ENCODE results near the gene STC2. TPM values are rescaled to one million over a fixed set of nuclear protein-coding genes. Genes with fewer than 3 reads are reported as not detected.

Gene STC2
- total and polyA plus RNA-seq, 10 of the 15 experiments (the other 5 are each of a cell fraction or from before 2014, with no cell fraction given): 0.05 to 4.8 (median 2.0) TPM

- BruUV-seq (replicated peaks): no TSS peak
- ChIA-PET SMC1A (ENCODE audit: uncharacterized antibody, unreplicated experiment) (interaction anchor here (1.5 kb wide), 1 partner anchor 305 kb away, joined by 3 read pairs; no protein-coding TSS in a partner anchor), RAD21 (ENCODE audit: unreplicated experiment) (no interaction called here), POLR2A (no interaction called here), CTCF (no interaction called here)
- 82% methylated on average over 10 of the region's 10 CpGs for WGBS (ENCODE audit: insufficient coverage, insufficient replicate concordance, low lambda C conversion rate, missing lambda C conversion rate)
- H3K27me3 ChIP-seq (replicated peaks in 1 of 2; ENCODE audit: control insufficient read depth in 2 of 2, insufficient read depth in 2 of 2, low read length in 1 of 2): peaks cover 0 to 2% of the 10 kb centered on the region in 2 experiments; a peak in 1 of 4 replicates
- H3K36me3 ChIP-seq (ENCODE audit: control insufficient read depth in 2 of 2, insufficient read depth in 2 of 2, low read length in 1 of 2): no peaks in the 10 kb centered on the region
- H3K9ac ChIP-seq (ENCODE audit: control insufficient read depth, insufficient read depth, low read length): no peak overlapping the region
- peaks cover 10% of the 10 kb centered on the region; the same call in 1 of the 2 replicates for H3K4me1 ChIP-seq (ENCODE audit: control insufficient read depth, insufficient read depth, low read length)
- no peak for ATAC-seq
- no peak for FAIRE-seq
- H3K79me2 ChIP-seq (ENCODE audit: control insufficient read depth, insufficient read depth, low read length): no peaks in the 10 kb centered on the region
- no peak overlapping the region for H2AFZ ChIP-seq (ENCODE audit: control insufficient read depth, low read depth, low read length)
- in situ Hi-C loops (cut with MboI): no loop called here
- no peaks in the 10 kb centered on the region; the same call in 2 of the 3 replicates for H3K9me3 ChIP-seq (replicated peaks; ENCODE audit: control insufficient read depth, insufficient read depth, low read length)
- no peak overlapping the region for H3K4me3 ChIP-seq
- DNase-seq (ENCODE audit: low read depth, low spot score): no peak
- no peak overlapping the region for H3K27ac ChIP-seq (ENCODE audit: control insufficient read depth, insufficient read depth)
- no peak for TF ChIP-seq SREBF1 (IDR thresholded peaks at IDR 0.05; ENCODE audit: low read length)
- TF ChIP-seq NFIC (IDR thresholded peaks at IDR 0.05; ENCODE audit: low read depth, low read length): no peak
- no peak for TF ChIP-seq ZNF384 (IDR thresholded peaks at IDR 0.05; ENCODE audit: borderline replicate concordance, low read depth, low read length)
- H4K20me1 ChIP-seq (ENCODE audit: control insufficient read depth, insufficient read depth): no peaks in the 10 kb centered on the region
- no peak overlapping the region for H3K4me2 ChIP-seq (ENCODE audit: control insufficient read depth, insufficient read depth)
- intact Hi-C loops (cut with micrococcal nuclease; ENCODE audit: unreplicated experiment): no loop called here
Measured at GRCh38 chr5:173282916-173283315, 45.3 kb downstream of the STC2 start.

- Histone ChIP-seq H3K4me1 (ENCODE audit: control insufficient read depth, insufficient read depth, low read length) (peaks cover 5% of the 10 kb centered on the region; the same call in 1 of the 2 replicates), H2AFZ (ENCODE audit: control insufficient read depth, low read depth, low read length) (no peak overlapping the region), H3K27ac (ENCODE audit: control insufficient read depth, insufficient read depth) (no peak overlapping the region), H4K20me1 (ENCODE audit: control insufficient read depth, insufficient read depth) (no peaks in the 10 kb centered on the region), H3K4me3 (no peak overlapping the region), H3K36me3 (ENCODE audit: control insufficient read depth in 2 of 2, insufficient read depth in 2 of 2, low read length in 1 of 2) (no peaks in the 10 kb centered on the region), H3K27me3 (replicated peaks in 1 of 2; ENCODE audit: control insufficient read depth in 2 of 2, insufficient read depth in 2 of 2, low read length in 1 of 2) (peaks cover 0 to 2% of the 10 kb centered on the region in 2 experiments; a peak in 1 of 4 replicates), H3K79me2 (ENCODE audit: control insufficient read depth, insufficient read depth, low read length) (no peaks in the 10 kb centered on the region), H3K9me3 (replicated peaks; ENCODE audit: control insufficient read depth, insufficient read depth, low read length) (no peaks in the 10 kb centered on the region; the same call in 2 of the 3 replicates), H3K9ac (ENCODE audit: control insufficient read depth, insufficient read depth, low read length) (no peak overlapping the region), H3K4me2 (ENCODE audit: control insufficient read depth, insufficient read depth) (no peak overlapping the region)
- ChIA-PET POLR2A (no interaction called here), RAD21 (ENCODE audit: unreplicated experiment) (interaction anchor here (1.1 kb wide), 1 partner anchor 303 kb away, joined by 3 read pairs; no protein-coding TSS in a partner anchor), SMC1A (ENCODE audit: uncharacterized antibody, unreplicated experiment) (interaction anchor here (1.5 kb wide), 1 partner anchor 304 kb away, joined by 3 read pairs; no protein-coding TSS in a partner anchor), CTCF (no interaction called here)
- DNase-seq (ENCODE audit: low read depth, low spot score) (no peak), ATAC-seq (no peak), FAIRE-seq (no peak)
- in situ Hi-C loops (cut with MboI) (no loop called here), intact Hi-C loops (cut with micrococcal nuclease; ENCODE audit: unreplicated experiment) (no loop called here)
- BruUV-seq (replicated peaks): no TSS peak
- WGBS (ENCODE audit: insufficient coverage, insufficient replicate concordance, low lambda C conversion rate, missing lambda C conversion rate): 0% methylated on average over 4 of the region's 6 CpGs
- TF ChIP-seq NKRF (conservative IDR thresholded peaks at IDR 0.05) (no peak), POU2F2 (IDR thresholded peaks at IDR 0.05; ENCODE audit: borderline replicate concordance, low read depth, low read length) (no peak), CTCF (IDR thresholded peaks at IDR 0.05 in 2 of 3, conservative IDR thresholded peaks at IDR 0.05 in 1 of 3; ENCODE audit: control insufficient read depth in 2 of 3, extremely low read depth in 1 of 3, insufficient read depth in 1 of 3, low read depth in 3 of 3, low read length in 3 of 3) (peak in 1 of 3 experiments; percentile 10; a peak in 2 of 6 replicates), BCL11A (IDR thresholded peaks at IDR 0.05; ENCODE audit: low read depth, low read length) (no peak), HDAC6 (IDR thresholded peaks at IDR 0.05; ENCODE audit: unreplicated experiment) (no peak), RAD21 (IDR thresholded peaks at IDR 0.05; ENCODE audit: insufficient read depth, low read depth, low read length) (peak; percentile 44; the same call in 1 of the 2 replicates)
Measured at GRCh38 chr5:173281910-173282309, 46.3 kb downstream of the STC2 start.

All from GM12878 (cell line).